B cell (primary cell): Measurements from ENCODE around the gene MBTPS1. TPM values are rescaled to one million over a fixed set of nuclear protein-coding genes. Genes with fewer than 3 reads are reported as not detected.

Experiments
- ATAC-seq: fragments of 200-7000 bp; cut with Tn5 transposase; one replicate; pipeline ENCODE4 v1.10.0; 2021; ENCODE audit warnings: low read depth, mild to moderate bottlenecking, moderate number of reproducible peaks, moderate library complexity
- CTCF ChIA-PET: fragments of 350-600 bp; sonication (Branson Sonifier 250); formaldehyde crosslinking; loops from one replicate; lab custom pipeline; 2021; ENCODE audit warnings: antibody characterized with exemption, inconsistent platforms; lab: Charles Lee
- POLR2A ChIA-PET: fragments of 350-600 bp; sonication (Branson Sonifier 250); formaldehyde crosslinking; loops from one replicate; lab custom pipeline; 2021; ENCODE audit warnings: antibody characterized with exemption; lab: Charles Lee
- DNase-seq: peaks from one replicate; pipeline ENCODE4 v3.0.0; 2013
- H2AFZ ChIP-seq: 2 replicates; pipeline ENCODE4 v1.6.1; 2012; ENCODE audit warnings: mild to moderate bottlenecking, low read depth, low read length; ENCODE audit not compliant: insufficient read depth, poor library complexity, severe bottlenecking
- H3K27ac ChIP-seq, 2 donors: 1 replicate in 1 of 2; 2 replicates in 1 of 2; pipeline ENCODE4 v1.5.1; 2012 to 2013; ENCODE audit warnings: low read length in 2 of 2, mild to moderate bottlenecking in 2 of 2, moderate library complexity in 1 of 2
- H3K27me3 ChIP-seq, 4 experiments: fragments of 200-600 bp in 1 of 4; sonication (generic) in 1 of 4; replicated peaks in 1 of 4; 1 replicate in 2 of 4; 2 replicates in 2 of 4; pipeline versions ENCODE4 v1.6.1 to v1.7.0; 2013 to 2016; ENCODE audit warnings: low read length in 3 of 4, mild to moderate bottlenecking in 2 of 4, mixed read lengths in 1 of 4, moderate library complexity in 1 of 4; ENCODE audit not compliant: insufficient read depth in 4 of 4, control insufficient read depth in 3 of 4; ENCODE audit errors: control extremely low read depth in 1 of 4
- H3K36me3 ChIP-seq, 2 experiments: replicated peaks in 1 of 2; 1 replicate in 1 of 2; 2 replicates in 1 of 2; pipeline versions ENCODE4 v1.6.1 to v1.7.1; 2013; ENCODE audit warnings: low read length in 1 of 2; ENCODE audit not compliant: insufficient read depth in 2 of 2, control insufficient read depth in 1 of 2; ENCODE audit errors: control extremely low read depth in 1 of 2, extremely low read depth in 1 of 2
- H3K4me1 ChIP-seq, 2 donors: fragments of 200-600 bp in 1 of 2; sonication (generic) in 1 of 2; 1 replicate in 1 of 2; 2 replicates in 1 of 2; pipeline versions ENCODE4 v1.5.1 to v1.6.1; 2013 to 2017; ENCODE audit warnings: low read length in 2 of 2; ENCODE audit not compliant: control insufficient read depth in 2 of 2, insufficient read depth in 2 of 2
- H3K4me2 ChIP-seq: replicated peaks from 2 replicates; pipeline ENCODE3; 2012; ENCODE audit warnings: mild to moderate bottlenecking, low read depth, low read length; ENCODE audit not compliant: poor library complexity, severe bottlenecking
- H3K4me3 ChIP-seq, 5 experiments: fragments of 200-600 bp in 1 of 5; sonication (generic) in 1 of 5; 1 replicate in 3 of 5; 2 replicates in 2 of 5; pipeline versions ENCODE4 v1.5.1 to v1.7.0; 2011 to 2016; ENCODE audit warnings: low read length in 4 of 5, mild to moderate bottlenecking in 4 of 5, low read depth in 2 of 5, control low read depth in 1 of 5, moderate library complexity in 1 of 5; ENCODE audit not compliant: insufficient read depth in 1 of 5; ENCODE audit errors: control extremely low read depth in 1 of 5, extremely low read depth in 1 of 5
- H3K79me2 ChIP-seq: fragments of 200-600 bp; sonication (generic); one replicate; pipeline ENCODE4 v1.6.0; 2016; ENCODE audit warnings: low read length; ENCODE audit not compliant: control insufficient read depth, insufficient read depth
- H3K9ac ChIP-seq: fragments of 200-600 bp; sonication (generic); 2 replicates; pipeline ENCODE4 v1.6.1; 2017; ENCODE audit warnings: mild to moderate bottlenecking, low read length, moderate library complexity
- H3K9me3 ChIP-seq, 3 donors: one replicate each; pipeline versions ENCODE4 v1.6.1 to v1.7.1; 2013; ENCODE audit warnings: low read length in 2 of 3; ENCODE audit not compliant: control insufficient read depth in 2 of 3, insufficient read depth in 1 of 3; ENCODE audit errors: control extremely low read depth in 1 of 3
- H4K20me1 ChIP-seq: 2 replicates; pipeline ENCODE4 v1.6.0; 2012; ENCODE audit warnings: mild to moderate bottlenecking, low read length; ENCODE audit not compliant: insufficient read depth, control insufficient read depth, poor library complexity, severe bottlenecking
- H3K27ac Mint-ChIP-seq: one replicate; pipeline ENCODE4 v1.8.0; 2021; ENCODE audit warnings: mixed read lengths
- H3K27me3 Mint-ChIP-seq: one replicate; pipeline ENCODE4 v1.8.0; 2021; ENCODE audit warnings: mixed read lengths
- H3K4me1 Mint-ChIP-seq: one replicate; pipeline ENCODE4 v1.8.0; 2021; ENCODE audit warnings: mixed read lengths
- H3K4me3 Mint-ChIP-seq: one replicate; pipeline ENCODE4 v1.8.0; 2021; ENCODE audit warnings: mixed read lengths
- H3K9me3 Mint-ChIP-seq: one replicate; pipeline ENCODE4 v1.8.0; 2022; ENCODE audit warnings: mixed read lengths; ENCODE audit not compliant: insufficient read depth
- EZH2 ChIP-seq: IDR thresholded peaks from 2 replicates; pipeline ENCODE4 v1.6.1; 2012; ENCODE audit warnings: borderline replicate concordance, low read depth, mild to moderate bottlenecking, moderate library complexity, low read length; ENCODE audit not compliant: insufficient read depth, poor library complexity, severe bottlenecking
- WGBS: methylation state at CpG from one replicate; pipeline ENCODE4 v1.1.5; 2013; ENCODE audit warnings: missing lambda C conversion rate; ENCODE audit not compliant: insufficient coverage; 5-methylcytosine and 5-hydroxymethylcytosine counted together
- intact Hi-C: fragments of 100-400 bp; cut with micrococcal nuclease; formaldehyde crosslinking; loops from one replicate; pipeline ENCODE4 v1.10.0; 2022
- polyA plus RNA-seq: library from polyadenylated mRNA; depleted of rRNA; stranded (reverse); fragments of >200 nt; gene quantifications from 2 replicates; pipeline ENCODE4 v1.2.3, GENCODE V29; 2012
- total RNA-seq, 2 donors: library from RNA; stranded (reverse); fragments of 120-200 nt in 1 of 2; gene quantifications; 1 replicate in 1 of 2; 2 replicates in 1 of 2; pipeline versions ENCODE4 v1.2.3 to v1.2.4, GENCODE V29; 2013 to 2022
- TF ChIP-seq, protein P1 (sequence below): fragments of 200-600 bp; IDR thresholded peaks from one replicate; pipeline ENCODE4 v1.8.0; 2022; ENCODE audit warnings: antibody characterized with exemption, mild to moderate bottlenecking

Gene MBTPS1
- total and polyA plus RNA-seq, 2 donors (not counting 1 experiment from before 2014, with no cell fraction given): 85.9 to 120 TPM

DNA sequence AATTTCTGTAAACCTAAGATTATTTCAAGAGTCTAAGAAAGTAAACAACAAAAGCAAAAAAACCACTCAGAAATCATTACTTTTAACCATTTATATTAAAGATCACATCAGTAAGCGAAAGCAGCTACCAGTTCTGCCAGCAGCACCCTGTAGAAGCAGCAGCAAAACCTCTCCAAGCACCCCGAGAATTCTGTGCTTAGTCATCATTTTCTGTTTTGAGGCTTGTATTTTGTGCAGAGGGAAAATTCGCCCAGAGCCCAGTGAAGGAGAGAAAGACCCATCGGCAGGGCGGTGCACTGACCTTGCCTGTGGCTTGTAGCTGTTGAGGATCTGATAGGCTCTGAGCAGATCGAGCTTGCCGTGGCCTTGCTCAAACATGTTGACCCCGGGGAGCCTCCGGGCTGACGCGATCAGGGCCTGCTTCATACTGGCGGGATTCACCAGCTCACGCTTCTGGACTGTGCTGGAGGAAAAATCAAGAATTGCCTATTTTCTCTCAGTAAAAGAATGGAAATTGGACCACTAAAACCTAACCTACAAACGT lies 35.2 kb downstream of the MBTPS1 start:
- Histone ChIP-seq H3K36me3 (peaks cover 1 to 75% of the 10 kb centered on the region in 2 experiments), H3K27me3 (no peaks in the 10 kb centered on the region), H3K9ac (no peak overlapping the region), H3K27ac (no peak overlapping the region), H4K20me1 (peaks cover 82% of the 10 kb centered on the region), H3K4me2 (no peak overlapping the region), H2AFZ (no peak overlapping the region), H3K79me2 (peaks cover 47% of the 10 kb centered on the region), H3K4me3 (no peak overlapping the region), H3K4me1 (peaks cover 13 to 18% of the 10 kb centered on the region in 2 donors), H3K9me3 (no peaks in the 10 kb centered on the region)
- TF ChIP-seq, protein P1, sequence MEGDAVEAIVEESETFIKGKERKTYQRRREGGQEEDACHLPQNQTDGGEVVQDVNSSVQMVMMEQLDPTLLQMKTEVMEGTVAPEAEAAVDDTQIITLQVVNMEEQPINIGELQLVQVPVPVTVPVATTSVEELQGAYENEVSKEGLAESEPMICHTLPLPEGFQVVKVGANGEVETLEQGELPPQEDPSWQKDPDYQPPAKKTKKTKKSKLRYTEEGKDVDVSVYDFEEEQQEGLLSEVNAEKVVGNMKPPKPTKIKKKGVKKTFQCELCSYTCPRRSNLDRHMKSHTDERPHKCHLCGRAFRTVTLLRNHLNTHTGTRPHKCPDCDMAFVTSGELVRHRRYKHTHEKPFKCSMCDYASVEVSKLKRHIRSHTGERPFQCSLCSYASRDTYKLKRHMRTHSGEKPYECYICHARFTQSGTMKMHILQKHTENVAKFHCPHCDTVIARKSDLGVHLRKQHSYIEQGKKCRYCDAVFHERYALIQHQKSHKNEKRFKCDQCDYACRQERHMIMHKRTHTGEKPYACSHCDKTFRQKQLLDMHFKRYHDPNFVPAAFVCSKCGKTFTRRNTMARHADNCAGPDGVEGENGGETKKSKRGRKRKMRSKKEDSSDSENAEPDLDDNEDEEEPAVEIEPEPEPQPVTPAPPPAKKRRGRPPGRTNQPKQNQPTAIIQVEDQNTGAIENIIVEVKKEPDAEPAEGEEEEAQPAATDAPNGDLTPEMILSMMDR: no peak
- no peak for TF ChIP-seq EZH2
- Mint-ChIP-seq H3K27ac (no peak overlapping the region), H3K4me1 (peaks cover 16% of the 10 kb centered on the region), H3K27me3 (no peaks in the 10 kb centered on the region), H3K9me3 (no peaks in the 10 kb centered on the region), H3K4me3 (no peak overlapping the region)
- intact Hi-C loops: loop anchor here (10.0 kb wide), 1 partner anchor 423 kb away; the partner anchor contains the start of gene MEAK7
- ChIA-PET POLR2A (no interaction called here), CTCF (no interaction called here)
- ATAC-seq (no peak), DNase-seq (no peak)
- WGBS: 91% methylated on average over 13 of the region's 14 CpGs

GRCh38 chr16:84080813-84081212 lies 35.9 kb downstream of the MBTPS1 start:
- ChIA-PET CTCF (interaction anchor here (0.5 to 0.9 kb wide), 3 partner anchors 31 to 106 kb away, joined by 3 read pairs; partner anchors contain the start of gene TAF1C), POLR2A (no interaction called here)

More at GRCh38 chr16:84080813-84081212, 35.9 kb downstream of the MBTPS1 start:
- Histone ChIP-seq H3K4me3 (no peak overlapping the region), H3K4me1 (peaks cover 7 to 11% of the 10 kb centered on the region in 2 donors), H3K9me3 (no peaks in the 10 kb centered on the region), H3K79me2 (peaks cover 51% of the 10 kb centered on the region), H4K20me1 (peaks cover 76% of the 10 kb centered on the region), H3K9ac (no peak overlapping the region), H2AFZ (no peak overlapping the region), H3K4me2 (no peak overlapping the region), H3K27ac (no peak overlapping the region), H3K36me3 (peaks cover 1 to 76% of the 10 kb centered on the region in 2 experiments), H3K27me3 (no peaks in the 10 kb centered on the region)
- H3K4me3 Mint-ChIP-seq: no peak overlapping the region
- WGBS: 94% methylated on average over 5 of the region's 6 CpGs
- ATAC-seq (no peak), DNase-seq (no peak)
- no peak overlapping the region for H3K27ac Mint-ChIP-seq
- intact Hi-C loops: loop anchor here (10.0 kb wide), 1 partner anchor 424 kb away; the partner anchor contains the start of gene MEAK7
- TF ChIP-seq EZH2: no peak
- TF ChIP-seq, protein P1: no peak
- H3K9me3 Mint-ChIP-seq: no peaks in the 10 kb centered on the region
- no peaks in the 10 kb centered on the region for H3K27me3 Mint-ChIP-seq
- peaks cover 10% of the 10 kb centered on the region for H3K4me1 Mint-ChIP-seq
